Inferior parietal cortex (tissue), 1 donor: ENCODE results near the gene DRD5.

Experiments used
- DNase-seq: peaks from one replicate; pipeline ENCODE4 v3.0.0-alpha.2; 2016; ENCODE audit errors: extremely low spot score

Gene DRD5

DNA sequence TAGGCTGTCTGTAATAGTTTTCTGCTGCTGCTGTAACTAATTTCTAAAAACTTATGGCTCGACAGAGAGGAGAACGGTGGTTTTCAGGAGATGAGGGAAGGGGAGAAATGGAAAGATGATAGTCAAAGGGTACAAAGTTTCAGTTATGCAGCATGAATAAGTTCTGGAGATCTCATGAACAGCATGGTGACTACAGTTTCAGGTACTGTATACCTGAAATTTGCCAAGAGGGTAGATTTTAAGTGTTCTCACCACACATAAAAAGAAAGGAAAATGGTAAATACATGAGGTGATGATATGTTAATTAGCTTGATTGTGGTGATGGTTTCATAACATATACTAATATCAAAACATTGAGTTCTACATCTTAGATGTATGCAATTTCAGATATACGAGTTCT, 34.9 kb downstream of the DRD5 start:
- no peak for DNase-seq

DNA sequence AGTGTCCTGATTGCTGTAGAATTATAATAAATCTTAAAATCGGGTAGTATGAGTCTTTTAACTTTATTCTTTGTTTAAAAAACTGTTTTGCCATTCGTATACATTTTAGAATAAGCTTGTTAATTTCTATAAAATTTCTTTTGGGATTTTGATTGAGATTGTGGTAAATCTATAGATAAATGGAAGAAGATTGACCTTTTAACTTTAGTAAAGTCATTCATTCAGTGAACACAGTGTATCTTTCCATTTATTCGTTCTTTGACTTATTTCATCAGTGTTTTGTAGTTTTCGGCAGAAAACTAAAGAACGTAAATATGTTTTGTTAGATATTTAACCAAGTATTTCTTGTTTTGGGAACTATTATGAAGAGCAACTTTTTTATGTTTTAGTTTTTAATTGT, 38.9 kb downstream of the DRD5 start:
- no peak for DNase-seq

- no peak for DNase-seq
Measured at GRCh38 chr4:9825049-9825448, 43.6 kb downstream of the DRD5 start.

DNA sequence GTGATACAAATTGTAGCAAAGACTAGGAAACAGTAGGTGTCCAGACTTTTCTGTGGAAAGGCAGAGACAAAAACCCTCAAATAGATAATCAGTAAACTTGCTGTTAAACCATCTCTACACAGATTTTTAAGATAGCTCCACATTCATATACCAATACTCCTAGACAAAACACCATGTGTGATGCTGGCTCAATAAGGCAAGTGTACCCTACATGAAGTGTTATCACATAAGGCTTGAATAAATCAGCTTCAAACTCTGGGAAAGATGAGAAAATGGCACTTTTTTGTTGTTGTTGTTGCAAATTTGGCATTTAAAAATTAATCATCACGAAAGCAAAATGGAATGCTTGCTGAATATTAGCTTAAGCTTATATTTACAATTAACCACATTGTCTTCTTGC, 45.1 kb downstream of the DRD5 start:
- DNase-seq = no peak

DNA sequence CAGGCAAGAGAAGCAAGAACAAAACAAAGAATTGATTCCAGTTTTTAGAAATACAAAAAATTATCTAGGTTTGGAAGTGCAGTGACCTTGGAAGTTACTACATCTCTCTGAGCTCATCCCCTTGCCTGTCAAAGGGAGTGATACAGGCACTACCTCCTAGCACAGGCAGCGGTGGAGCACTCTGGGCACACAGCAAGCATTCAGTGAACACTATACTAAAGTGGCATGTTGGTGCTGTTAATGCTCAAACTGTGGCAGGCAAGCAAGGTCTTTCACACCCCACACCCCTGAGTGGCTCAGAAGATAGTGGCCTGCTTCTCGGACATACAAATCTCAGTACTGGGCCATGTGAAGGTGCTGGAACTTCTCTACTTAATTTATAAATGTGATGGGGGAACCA, 51.2 kb downstream of the DRD5 start:
- DNase-seq = no peak

GRCh38 chr4:9833421-9833820, 52.0 kb downstream of the DRD5 start:
- no peak for DNase-seq
